Hepatocyte (in vitro differentiated cells): ENCODE measurements around the gene SEL1L3.

Experiments
- EZH2 ChIP-seq: fragments of 200-600 bp; sonication (generic); IDR thresholded peaks from 2 replicates; pipeline ENCODE4 v1.6.1; 2016; ENCODE audit warnings: antibody characterized with exemption, mild to moderate bottlenecking, borderline replicate concordance
- TF ChIP-seq, protein P1 (sequence below): fragments of 200-600 bp; sonication (generic); IDR thresholded peaks from 2 replicates; pipeline ENCODE4 v1.5.1; 2016; ENCODE audit warnings: antibody characterized with exemption, mild to moderate bottlenecking; ENCODE audit not compliant: poor library complexity

- no peak for TF ChIP-seq EZH2
- TF ChIP-seq, protein P1, sequence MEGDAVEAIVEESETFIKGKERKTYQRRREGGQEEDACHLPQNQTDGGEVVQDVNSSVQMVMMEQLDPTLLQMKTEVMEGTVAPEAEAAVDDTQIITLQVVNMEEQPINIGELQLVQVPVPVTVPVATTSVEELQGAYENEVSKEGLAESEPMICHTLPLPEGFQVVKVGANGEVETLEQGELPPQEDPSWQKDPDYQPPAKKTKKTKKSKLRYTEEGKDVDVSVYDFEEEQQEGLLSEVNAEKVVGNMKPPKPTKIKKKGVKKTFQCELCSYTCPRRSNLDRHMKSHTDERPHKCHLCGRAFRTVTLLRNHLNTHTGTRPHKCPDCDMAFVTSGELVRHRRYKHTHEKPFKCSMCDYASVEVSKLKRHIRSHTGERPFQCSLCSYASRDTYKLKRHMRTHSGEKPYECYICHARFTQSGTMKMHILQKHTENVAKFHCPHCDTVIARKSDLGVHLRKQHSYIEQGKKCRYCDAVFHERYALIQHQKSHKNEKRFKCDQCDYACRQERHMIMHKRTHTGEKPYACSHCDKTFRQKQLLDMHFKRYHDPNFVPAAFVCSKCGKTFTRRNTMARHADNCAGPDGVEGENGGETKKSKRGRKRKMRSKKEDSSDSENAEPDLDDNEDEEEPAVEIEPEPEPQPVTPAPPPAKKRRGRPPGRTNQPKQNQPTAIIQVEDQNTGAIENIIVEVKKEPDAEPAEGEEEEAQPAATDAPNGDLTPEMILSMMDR: peak; percentile 94
Observed at GRCh38 chr4:25767877-25768725, 94.7 kb downstream of the SEL1L3 start.
